MCF 10A (cell line): ENCODE results near the gene RFX4. TPM values are rescaled to one million over a fixed set of nuclear protein-coding genes. Genes with fewer than 3 reads are reported as not detected.

Experiments used
- BruUV-seq: library from RNA; stranded (reverse); fragments of 400-500 nt; replicated peaks from 2 replicates; lab custom pipeline; 2021; lab: Mats Ljungman, UMichigan
- CTCF ChIA-PET: fragments of 300-600 bp; sonication (Branson Sonifier 250); formaldehyde crosslinking; extraction: SDS; loops from one replicate; lab custom pipeline; 2021; ENCODE audit warnings: antibody characterized with exemption, inconsistent platforms; lab: Yijun Ruan, JAX
- POLR2A ChIA-PET: fragments of 300-600, 350-650 bp; sonication (Branson Sonifier 250); formaldehyde crosslinking; extraction: SDS; loops from one replicate; lab custom pipeline; 2020; ENCODE audit warnings: antibody characterized with exemption, inconsistent platforms; lab: Yijun Ruan, JAX
- DNase-seq: peaks from one replicate; pipeline ENCODE4 v3.0.0-alpha.2; 2018; ENCODE audit not compliant: unreplicated experiment
- H3K27ac Mint-ChIP-seq: one replicate; pipeline ENCODE4 v1.8.0; 2022; ENCODE audit warnings: mild to moderate bottlenecking, low read depth, mixed read lengths; ENCODE audit not compliant: unreplicated experiment
- H3K27me3 Mint-ChIP-seq: one replicate; pipeline ENCODE4 v1.8.0; 2022; ENCODE audit warnings: mixed read lengths; ENCODE audit not compliant: insufficient read depth, unreplicated experiment
- H3K36me3 Mint-ChIP-seq: one replicate; pipeline ENCODE4 v1.8.0; 2022; ENCODE audit warnings: mild to moderate bottlenecking, moderate library complexity, mixed read lengths; ENCODE audit not compliant: insufficient read depth, unreplicated experiment
- H3K4me1 Mint-ChIP-seq: one replicate; pipeline ENCODE4 v1.8.0; 2022; ENCODE audit warnings: mixed read lengths; ENCODE audit not compliant: insufficient read depth, unreplicated experiment
- H3K4me3 Mint-ChIP-seq: one replicate; pipeline ENCODE4 v1.8.0; 2022; ENCODE audit warnings: mild to moderate bottlenecking, moderate library complexity, mixed read lengths; ENCODE audit not compliant: unreplicated experiment
- H3K9me3 Mint-ChIP-seq: one replicate; pipeline ENCODE4 v1.8.0; 2022; ENCODE audit warnings: mixed read lengths; ENCODE audit not compliant: unreplicated experiment
- intact Hi-C: fragments of 100-400 bp; cut with micrococcal nuclease; formaldehyde crosslinking; loops from 2 replicates; pipeline ENCODE4 v1.14.1; 2022
- total RNA-seq: library from RNA; stranded (reverse); gene quantifications from 2 replicates; pipeline ENCODE4 v1.2.3, GENCODE V29; 2022
- TF ChIP-seq, protein P1 (sequence below): fragments of 200-600 bp; IDR thresholded peaks from one replicate; pipeline ENCODE4 v1.8.0; 2022; ENCODE audit warnings: antibody characterized with exemption, mild to moderate bottlenecking; ENCODE audit not compliant: unreplicated experiment

RFX4 gene
- total RNA-seq, 1 experiment from 2014 or later: not detected

GRCh38 chr12:106633451-106633823 is 50.6 kb downstream of the RFX4 start:
- H3K4me3 Mint-ChIP-seq: no peak overlapping the region
- ChIA-PET CTCF (interaction anchor here (0.6 kb wide), 1 partner anchor 254 kb away, joined by 3 read pairs; no protein-coding TSS in a partner anchor), POLR2A (no interaction called here)
- H3K27me3 Mint-ChIP-seq: peaks cover 32% of the 10 kb centered on the region
- peaks cover 7% of the 10 kb centered on the region for H3K4me1 Mint-ChIP-seq
- intact Hi-C loops: no loop called here
- no peak for DNase-seq
- no peaks in the 10 kb centered on the region for H3K9me3 Mint-ChIP-seq
- no TSS peak for BruUV-seq
- TF ChIP-seq, protein P1, sequence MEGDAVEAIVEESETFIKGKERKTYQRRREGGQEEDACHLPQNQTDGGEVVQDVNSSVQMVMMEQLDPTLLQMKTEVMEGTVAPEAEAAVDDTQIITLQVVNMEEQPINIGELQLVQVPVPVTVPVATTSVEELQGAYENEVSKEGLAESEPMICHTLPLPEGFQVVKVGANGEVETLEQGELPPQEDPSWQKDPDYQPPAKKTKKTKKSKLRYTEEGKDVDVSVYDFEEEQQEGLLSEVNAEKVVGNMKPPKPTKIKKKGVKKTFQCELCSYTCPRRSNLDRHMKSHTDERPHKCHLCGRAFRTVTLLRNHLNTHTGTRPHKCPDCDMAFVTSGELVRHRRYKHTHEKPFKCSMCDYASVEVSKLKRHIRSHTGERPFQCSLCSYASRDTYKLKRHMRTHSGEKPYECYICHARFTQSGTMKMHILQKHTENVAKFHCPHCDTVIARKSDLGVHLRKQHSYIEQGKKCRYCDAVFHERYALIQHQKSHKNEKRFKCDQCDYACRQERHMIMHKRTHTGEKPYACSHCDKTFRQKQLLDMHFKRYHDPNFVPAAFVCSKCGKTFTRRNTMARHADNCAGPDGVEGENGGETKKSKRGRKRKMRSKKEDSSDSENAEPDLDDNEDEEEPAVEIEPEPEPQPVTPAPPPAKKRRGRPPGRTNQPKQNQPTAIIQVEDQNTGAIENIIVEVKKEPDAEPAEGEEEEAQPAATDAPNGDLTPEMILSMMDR: no peak
- no peaks in the 10 kb centered on the region for H3K36me3 Mint-ChIP-seq
- no peak overlapping the region for H3K27ac Mint-ChIP-seq

- DNase-seq: no peak
- H3K36me3 Mint-ChIP-seq: no peaks in the 10 kb centered on the region
- intact Hi-C loops: no loop called here
- no peak overlapping the region for H3K27ac Mint-ChIP-seq
- H3K9me3 Mint-ChIP-seq: no peaks in the 10 kb centered on the region
- BruUV-seq: no TSS peak
- TF ChIP-seq, protein P1: no peak
- ChIA-PET CTCF (interaction anchor here (0.6 kb wide), 1 partner anchor 254 kb away, joined by 3 read pairs; no protein-coding TSS in a partner anchor), POLR2A (no interaction called here)
- H3K27me3 Mint-ChIP-seq: peaks cover 32% of the 10 kb centered on the region
- no peak overlapping the region for H3K4me3 Mint-ChIP-seq
- H3K4me1 Mint-ChIP-seq: peaks cover 7% of the 10 kb centered on the region
Observed at GRCh38 chr12:106634206-106634605, 51.4 kb downstream of the RFX4 start.

DNA sequence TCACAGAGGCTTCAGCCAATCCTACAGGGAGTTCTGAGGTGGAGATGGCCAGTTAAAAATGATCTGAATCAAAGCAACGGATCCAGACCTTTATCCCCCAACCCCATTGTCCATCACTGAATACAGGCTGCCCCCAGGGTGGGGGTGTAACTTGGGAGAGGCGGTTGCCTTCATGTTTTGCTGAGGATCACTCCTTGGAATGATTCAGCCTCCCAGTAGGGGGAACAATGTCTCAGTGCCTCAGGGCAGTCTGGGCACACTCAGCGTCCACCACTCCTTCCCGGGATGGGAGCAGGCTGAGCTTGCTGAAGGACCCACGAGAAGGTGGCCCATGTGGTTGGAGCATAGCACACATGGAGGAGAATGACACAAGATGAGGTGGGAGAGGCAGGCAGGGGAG is 60.2 kb downstream of the RFX4 start:
- H3K36me3 Mint-ChIP-seq: no peaks in the 10 kb centered on the region
- no peak overlapping the region for H3K4me3 Mint-ChIP-seq
- H3K27me3 Mint-ChIP-seq: peaks cover 5% of the 10 kb centered on the region
- ChIA-PET POLR2A (no interaction called here), CTCF (no interaction called here)
- TF ChIP-seq, protein P1: no peak
- BruUV-seq: no TSS peak
- no peaks in the 10 kb centered on the region for H3K9me3 Mint-ChIP-seq
- peaks cover 2% of the 10 kb centered on the region for H3K4me1 Mint-ChIP-seq
- DNase-seq: peak; percentile 25
- no peak overlapping the region for H3K27ac Mint-ChIP-seq
- intact Hi-C loops: no loop called here

DNA sequence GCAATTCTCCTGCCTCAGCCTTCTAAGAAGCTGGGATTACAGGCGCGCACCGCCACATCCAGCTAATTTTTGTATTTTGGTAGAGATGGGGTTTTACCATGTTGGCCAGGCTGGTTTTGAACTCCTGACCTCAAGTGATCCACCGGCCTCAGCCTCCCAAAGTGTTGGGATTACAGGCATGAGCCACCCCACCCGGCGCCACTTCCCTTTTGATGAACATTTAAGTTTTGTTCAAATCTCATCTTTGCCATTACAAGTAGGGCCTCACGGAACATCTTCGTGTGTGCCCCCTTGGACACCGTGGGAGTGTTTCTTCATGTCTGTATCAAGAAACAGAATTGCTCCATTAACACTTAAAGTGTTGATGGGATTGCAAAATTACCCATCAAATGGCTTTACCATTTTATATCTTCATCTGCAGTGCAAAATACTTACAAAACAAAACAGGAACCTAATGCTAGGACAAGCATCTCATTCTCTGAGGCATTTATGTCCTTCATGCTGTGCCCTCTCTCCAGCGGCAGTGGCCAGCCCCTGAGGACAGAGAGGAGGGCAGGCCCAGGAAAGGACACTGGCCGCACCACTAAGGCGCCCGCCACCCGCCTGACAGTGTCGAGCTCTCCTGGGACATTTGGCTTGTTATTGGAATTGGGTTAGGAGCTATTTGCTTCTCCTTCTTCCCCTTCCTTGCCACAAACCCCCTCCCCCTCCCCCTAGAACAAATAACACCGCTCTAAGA is 61.7 kb downstream of the RFX4 start:
- no peak for DNase-seq
- no peak overlapping the region for H3K4me3 Mint-ChIP-seq
- no peaks in the 10 kb centered on the region for H3K9me3 Mint-ChIP-seq
- H3K4me1 Mint-ChIP-seq: peaks cover 4% of the 10 kb centered on the region
- ChIA-PET POLR2A (interaction anchor here (0.7 kb wide), 1 partner anchor 72 kb away, joined by 3 read pairs; no protein-coding TSS in a partner anchor), CTCF (no interaction called here)
- H3K27me3 Mint-ChIP-seq: peaks cover 11% of the 10 kb centered on the region
- no peaks in the 10 kb centered on the region for H3K36me3 Mint-ChIP-seq
- TF ChIP-seq, protein P1: no peak
- no peak overlapping the region for H3K27ac Mint-ChIP-seq
- intact Hi-C loops: no loop called here
- BruUV-seq: no TSS peak
